RWPE2 (cell line): Measurements from ENCODE around the gene HDAC4.

Source experiments
- ATAC-seq: fragments of 200-7000 bp; cut with Tn5 transposase; 3 replicates; pipeline ENCODE4 v1.9.1; 2021; ENCODE audit warnings: low read depth
- DNase-seq: peaks from one replicate; pipeline ENCODE4 v3.0.0-alpha.2; 2020; ENCODE audit warnings: low spot score
- H3K27ac ChIP-seq: fragments of 450-650 bp; 2 replicates; pipeline ENCODE4 v1.5.1; 2017; ENCODE audit warnings: mild to moderate bottlenecking; ENCODE audit not compliant: poor library complexity, severe bottlenecking
- H3K27me3 ChIP-seq: fragments of 250-450 bp; sonication (Bioruptor Pico); 2 replicates; pipeline ENCODE4 v1.5.1; 2021; ENCODE audit warnings: mild to moderate bottlenecking, moderate library complexity; ENCODE audit not compliant: insufficient read depth, poor library complexity, severe bottlenecking
- H3K36me3 ChIP-seq: fragments of 250-450 bp; sonication (Bioruptor Pico); 2 replicates; pipeline ENCODE4 v1.5.1; 2020; ENCODE audit warnings: low read depth, mild to moderate bottlenecking, moderate library complexity
- H3K4me1 ChIP-seq: fragments of 250-450 bp; sonication (Bioruptor Pico); 2 replicates; pipeline ENCODE4 v1.5.1; 2021; ENCODE audit warnings: mild to moderate bottlenecking, moderate library complexity; ENCODE audit not compliant: insufficient read depth, poor library complexity, severe bottlenecking
- H3K4me3 ChIP-seq: fragments of 250-450 bp; sonication (Bioruptor Pico); 2 replicates; pipeline ENCODE4 v1.5.1; 2021; ENCODE audit warnings: mild to moderate bottlenecking, moderate library complexity; ENCODE audit not compliant: severe bottlenecking
- H3K9me3 ChIP-seq: fragments of 250-450 bp; sonication (Bioruptor Pico); 2 replicates; pipeline ENCODE4 v1.5.1; 2021; ENCODE audit warnings: mild to moderate bottlenecking, moderate library complexity; ENCODE audit not compliant: severe bottlenecking
- TF ChIP-seq, protein P1 (sequence below): fragments of 450-650 bp; IDR thresholded peaks from one replicate; pipeline ENCODE4 v1.5.1; 2017; ENCODE audit warnings: mild to moderate bottlenecking, moderate library complexity; ENCODE audit not compliant: poor library complexity, severe bottlenecking

The HDAC4 gene

DNA sequence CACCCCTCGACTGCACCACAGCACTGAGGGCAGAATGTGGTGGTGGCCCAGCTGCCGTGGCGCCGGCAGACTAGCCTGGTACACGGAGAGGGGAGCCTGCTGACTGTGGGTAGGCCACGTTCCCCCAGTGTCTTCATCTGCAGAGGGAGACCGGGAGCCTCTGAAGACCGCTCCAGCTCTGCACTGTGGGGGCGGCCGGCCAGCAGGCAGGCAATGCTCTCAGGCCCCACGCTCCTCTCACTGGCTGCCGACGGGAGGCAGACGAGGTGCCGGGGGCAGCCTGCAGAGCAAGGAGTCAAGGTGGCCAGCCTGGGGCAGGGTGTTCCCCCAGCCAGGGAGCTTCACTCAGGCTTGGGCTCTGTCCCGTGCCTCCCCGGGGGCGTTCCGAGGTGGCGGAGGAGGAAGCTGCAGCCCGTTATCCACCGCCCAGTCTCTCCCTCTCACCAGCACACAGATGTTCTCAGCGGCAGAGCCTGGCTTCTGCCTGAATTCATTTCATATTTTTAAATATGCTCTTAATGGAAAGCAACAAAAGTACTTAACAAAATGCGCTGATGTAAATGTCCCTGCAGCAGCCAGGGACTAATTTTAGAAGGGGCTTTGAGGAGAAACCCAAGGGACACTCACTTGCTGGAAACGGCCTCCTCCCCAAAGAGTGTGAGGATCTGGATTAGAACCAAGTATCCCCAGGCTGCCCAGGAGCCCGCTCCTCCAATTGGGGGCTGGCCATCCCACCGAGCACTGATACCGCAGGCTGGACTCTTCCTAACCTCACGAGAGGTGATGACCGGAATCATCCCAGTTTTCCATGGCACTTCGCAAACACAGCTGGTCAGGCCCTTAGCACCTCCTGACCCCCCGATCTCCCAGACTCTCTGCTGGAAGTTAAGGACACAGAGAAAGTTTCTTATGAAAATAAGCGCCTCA, 87.8 kb downstream of the HDAC4 start:
- H3K27me3 ChIP-seq, result no peaks in the 10 kb centered on the region
- H3K4me1 ChIP-seq, result no peaks in the 10 kb centered on the region
- DNase-seq (peak; percentile 44), ATAC-seq (no peak)
- H3K27ac ChIP-seq, result no peak overlapping the region
- H3K4me3 ChIP-seq, result no peak overlapping the region
- TF ChIP-seq, protein P1, sequence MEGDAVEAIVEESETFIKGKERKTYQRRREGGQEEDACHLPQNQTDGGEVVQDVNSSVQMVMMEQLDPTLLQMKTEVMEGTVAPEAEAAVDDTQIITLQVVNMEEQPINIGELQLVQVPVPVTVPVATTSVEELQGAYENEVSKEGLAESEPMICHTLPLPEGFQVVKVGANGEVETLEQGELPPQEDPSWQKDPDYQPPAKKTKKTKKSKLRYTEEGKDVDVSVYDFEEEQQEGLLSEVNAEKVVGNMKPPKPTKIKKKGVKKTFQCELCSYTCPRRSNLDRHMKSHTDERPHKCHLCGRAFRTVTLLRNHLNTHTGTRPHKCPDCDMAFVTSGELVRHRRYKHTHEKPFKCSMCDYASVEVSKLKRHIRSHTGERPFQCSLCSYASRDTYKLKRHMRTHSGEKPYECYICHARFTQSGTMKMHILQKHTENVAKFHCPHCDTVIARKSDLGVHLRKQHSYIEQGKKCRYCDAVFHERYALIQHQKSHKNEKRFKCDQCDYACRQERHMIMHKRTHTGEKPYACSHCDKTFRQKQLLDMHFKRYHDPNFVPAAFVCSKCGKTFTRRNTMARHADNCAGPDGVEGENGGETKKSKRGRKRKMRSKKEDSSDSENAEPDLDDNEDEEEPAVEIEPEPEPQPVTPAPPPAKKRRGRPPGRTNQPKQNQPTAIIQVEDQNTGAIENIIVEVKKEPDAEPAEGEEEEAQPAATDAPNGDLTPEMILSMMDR, result no peak
- no peaks in the 10 kb centered on the region for H3K9me3 ChIP-seq
- no peaks in the 10 kb centered on the region for H3K36me3 ChIP-seq

DNA sequence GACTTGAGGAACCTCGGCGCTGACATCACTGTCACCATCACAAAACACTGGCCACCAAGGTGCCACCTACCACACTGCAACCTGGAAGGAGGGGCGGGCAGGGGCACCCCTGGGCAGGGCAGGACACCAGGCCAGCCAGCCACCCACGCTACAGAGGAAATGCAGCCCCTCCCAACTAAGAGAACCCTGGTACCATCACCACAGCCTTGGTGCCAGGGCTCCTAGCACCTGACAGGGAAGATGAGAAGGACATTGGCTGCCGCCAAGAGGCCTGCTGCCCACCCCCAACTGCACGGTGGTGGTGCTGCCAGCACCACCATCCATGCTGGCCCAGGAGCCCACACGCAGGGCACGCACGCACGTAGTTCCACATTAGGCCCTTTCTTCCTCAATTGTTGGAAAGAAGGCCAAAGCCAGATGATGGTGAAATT, 88.7 kb downstream of the HDAC4 start:
- TF ChIP-seq, protein P1, result no peak
- no peaks in the 10 kb centered on the region for H3K27me3 ChIP-seq
- no peak overlapping the region for H3K4me3 ChIP-seq
- no peak overlapping the region for H3K27ac ChIP-seq
- H3K4me1 ChIP-seq, result no peaks in the 10 kb centered on the region
- no peaks in the 10 kb centered on the region for H3K36me3 ChIP-seq
- no peaks in the 10 kb centered on the region for H3K9me3 ChIP-seq
- DNase-seq, result peak; percentile 22
- ATAC-seq, result no peak

DNA sequence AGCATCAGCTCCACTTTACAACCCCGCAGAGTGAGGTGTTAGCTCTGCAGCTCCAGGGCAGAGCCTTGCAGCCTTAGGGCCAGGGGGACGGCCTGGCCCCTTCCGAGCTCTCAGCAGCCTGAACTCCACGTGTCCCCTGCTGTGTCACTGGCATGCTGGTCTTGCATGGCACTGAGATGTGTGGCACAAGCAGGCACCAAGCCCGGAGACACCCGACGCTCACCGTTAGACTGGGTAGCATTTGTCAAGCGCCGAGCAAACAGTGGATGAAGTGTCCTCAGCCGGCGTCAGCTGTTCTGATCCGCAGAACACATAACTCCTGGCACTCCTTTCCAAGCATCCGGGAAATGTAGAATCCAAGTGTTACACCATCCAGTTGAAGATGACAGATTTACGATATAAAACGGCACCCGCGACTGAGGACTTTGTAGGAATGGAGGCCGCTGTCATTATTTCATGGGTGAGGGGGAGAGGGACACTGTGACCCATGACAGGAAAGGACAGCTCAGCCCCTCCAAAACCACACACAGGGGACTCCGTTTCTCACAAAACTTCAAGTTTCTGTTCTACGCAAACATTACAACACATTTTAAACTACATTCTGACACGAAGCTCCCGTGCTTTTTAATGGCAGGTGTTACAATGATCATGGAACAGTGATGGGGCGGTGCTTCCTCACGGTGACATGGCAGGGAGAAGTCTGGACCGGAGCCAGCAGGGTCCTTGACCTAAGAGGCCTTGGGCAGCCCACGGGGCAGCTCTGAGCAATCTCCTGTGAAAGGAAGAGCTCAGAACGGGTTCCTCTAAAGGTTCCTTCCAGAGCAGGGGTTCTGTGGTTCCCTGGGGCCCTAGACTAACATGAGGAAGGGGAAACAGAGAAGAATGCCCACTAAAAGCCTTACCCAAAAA, 89.4 kb downstream of the HDAC4 start:
- DNase-seq (peak; percentile 26), ATAC-seq (no peak)
- TF ChIP-seq, protein P1, result no peak
- Histone ChIP-seq H3K4me3 (no peak overlapping the region), H3K27me3 (no peaks in the 10 kb centered on the region), H3K4me1 (no peaks in the 10 kb centered on the region), H3K9me3 (no peaks in the 10 kb centered on the region), H3K36me3 (no peaks in the 10 kb centered on the region), H3K27ac (no peak overlapping the region)

DNA sequence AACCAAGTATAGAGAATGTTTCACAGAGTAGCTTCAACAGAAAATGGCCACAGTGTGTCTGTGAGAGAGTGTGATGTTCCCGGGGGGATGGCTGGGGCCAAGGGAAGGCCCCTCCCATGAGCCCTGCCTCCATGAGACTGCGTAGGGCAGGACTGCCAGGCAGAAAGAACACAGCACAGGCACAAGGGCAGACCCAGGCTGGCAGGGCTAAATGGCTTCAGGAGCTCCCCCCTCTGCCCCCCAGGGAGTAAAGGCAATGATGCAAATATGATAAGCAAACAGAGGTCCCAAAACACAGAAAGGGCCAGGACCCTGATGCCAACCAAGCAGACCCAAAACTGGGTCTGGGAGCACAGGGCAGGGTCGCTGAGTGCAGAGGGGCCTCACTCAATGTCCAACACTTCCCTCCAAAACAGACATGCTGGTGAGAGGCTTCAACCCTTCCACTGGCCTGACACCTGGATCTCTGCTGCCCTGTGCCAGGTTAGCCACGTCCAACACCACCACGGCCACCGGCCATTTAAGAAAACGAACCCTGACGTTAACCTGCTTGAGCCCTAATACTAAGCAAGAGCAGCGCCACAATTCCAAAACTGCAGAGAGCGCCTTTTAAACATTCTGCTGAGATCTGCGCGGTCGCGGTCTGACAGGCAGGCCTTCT, 90.3 kb downstream of the HDAC4 start:
- Histone ChIP-seq H3K27me3 (no peaks in the 10 kb centered on the region), H3K36me3 (no peaks in the 10 kb centered on the region), H3K9me3 (no peaks in the 10 kb centered on the region), H3K4me3 (no peak overlapping the region), H3K4me1 (no peaks in the 10 kb centered on the region), H3K27ac (no peak overlapping the region)
- no peak for ATAC-seq
- no peak for DNase-seq
- TF ChIP-seq, protein P1, result no peak
